PFSK-1 (cell line): Measurements from ENCODE around the gene DCAF5.

Experiments
- FOXP2 ChIP-seq: optimal IDR thresholded peaks from 2 replicates; pipeline ENCODE3; 2011; ENCODE audit warnings: borderline replicate concordance, control low read depth, inconsistent platforms; ENCODE audit not compliant: insufficient read depth; ENCODE audit errors: extremely low read length, extremely low read depth
- POLR2AphosphoS5 ChIP-seq: IDR thresholded peaks from 2 replicates; pipeline ENCODE4 v1.6.1; 2012; ENCODE audit warnings: low read depth, mild to moderate bottlenecking, control low read depth, low read length, moderate library complexity
- SIN3A ChIP-seq: IDR thresholded peaks from 2 replicates; pipeline ENCODE4 v1.6.1; 2012; ENCODE audit warnings: mild to moderate bottlenecking, low read length, moderate library complexity, borderline replicate concordance; ENCODE audit not compliant: insufficient read depth
- TAF1 ChIP-seq: IDR thresholded peaks from 2 replicates; pipeline ENCODE4 v1.6.1; 2012; ENCODE audit warnings: low read length, control low read depth, borderline replicate concordance; ENCODE audit not compliant: insufficient read depth
- TF ChIP-seq, protein P1 (sequence below), 2 experiments: IDR thresholded peaks; 2 replicates each; pipeline versions ENCODE4 v1.6.1 to v1.8.0; 2011 to 2012; ENCODE audit warnings: low read depth in 2 of 2, low read length in 2 of 2, control low read depth in 1 of 2, inconsistent platforms in 1 of 2, mild to moderate bottlenecking in 1 of 2, moderate library complexity in 1 of 2; ENCODE audit not compliant: insufficient read depth in 1 of 2

The DCAF5 gene

DNA sequence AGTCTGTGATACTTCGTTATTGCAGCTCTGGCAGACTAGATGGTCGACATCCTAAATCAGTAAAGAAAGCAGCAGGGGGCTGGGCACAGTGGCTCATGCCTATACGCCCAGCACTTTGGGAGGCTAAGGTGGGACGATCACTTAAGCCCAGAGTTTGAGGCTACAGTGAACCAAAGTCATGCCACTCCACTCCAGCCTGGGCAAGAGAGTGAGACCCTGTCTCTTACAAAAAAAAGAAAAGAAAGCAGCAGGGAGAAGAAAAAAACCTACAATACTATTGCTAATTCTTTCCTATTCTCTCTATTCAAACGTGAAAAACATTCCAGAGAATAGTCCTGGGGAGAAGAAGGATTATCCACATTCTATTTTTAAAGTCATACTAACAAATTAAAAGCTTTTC lies 79.5 kb downstream of the DCAF5 start:
- TF ChIP-seq SIN3A (no peak), TAF1 (no peak), FOXP2 (no peak), POLR2AphosphoS5 (no peak)
- TF ChIP-seq, protein P1, sequence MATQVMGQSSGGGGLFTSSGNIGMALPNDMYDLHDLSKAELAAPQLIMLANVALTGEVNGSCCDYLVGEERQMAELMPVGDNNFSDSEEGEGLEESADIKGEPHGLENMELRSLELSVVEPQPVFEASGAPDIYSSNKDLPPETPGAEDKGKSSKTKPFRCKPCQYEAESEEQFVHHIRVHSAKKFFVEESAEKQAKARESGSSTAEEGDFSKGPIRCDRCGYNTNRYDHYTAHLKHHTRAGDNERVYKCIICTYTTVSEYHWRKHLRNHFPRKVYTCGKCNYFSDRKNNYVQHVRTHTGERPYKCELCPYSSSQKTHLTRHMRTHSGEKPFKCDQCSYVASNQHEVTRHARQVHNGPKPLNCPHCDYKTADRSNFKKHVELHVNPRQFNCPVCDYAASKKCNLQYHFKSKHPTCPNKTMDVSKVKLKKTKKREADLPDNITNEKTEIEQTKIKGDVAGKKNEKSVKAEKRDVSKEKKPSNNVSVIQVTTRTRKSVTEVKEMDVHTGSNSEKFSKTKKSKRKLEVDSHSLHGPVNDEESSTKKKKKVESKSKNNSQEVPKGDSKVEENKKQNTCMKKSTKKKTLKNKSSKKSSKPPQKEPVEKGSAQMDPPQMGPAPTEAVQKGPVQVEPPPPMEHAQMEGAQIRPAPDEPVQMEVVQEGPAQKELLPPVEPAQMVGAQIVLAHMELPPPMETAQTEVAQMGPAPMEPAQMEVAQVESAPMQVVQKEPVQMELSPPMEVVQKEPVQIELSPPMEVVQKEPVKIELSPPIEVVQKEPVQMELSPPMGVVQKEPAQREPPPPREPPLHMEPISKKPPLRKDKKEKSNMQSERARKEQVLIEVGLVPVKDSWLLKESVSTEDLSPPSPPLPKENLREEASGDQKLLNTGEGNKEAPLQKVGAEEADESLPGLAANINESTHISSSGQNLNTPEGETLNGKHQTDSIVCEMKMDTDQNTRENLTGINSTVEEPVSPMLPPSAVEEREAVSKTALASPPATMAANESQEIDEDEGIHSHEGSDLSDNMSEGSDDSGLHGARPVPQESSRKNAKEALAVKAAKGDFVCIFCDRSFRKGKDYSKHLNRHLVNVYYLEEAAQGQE (IDR thresholded peaks at IDR 0.05; ENCODE audit: insufficient read depth in 1 of 2, low read depth in 2 of 2, low read length in 2 of 2): no peak

DNA sequence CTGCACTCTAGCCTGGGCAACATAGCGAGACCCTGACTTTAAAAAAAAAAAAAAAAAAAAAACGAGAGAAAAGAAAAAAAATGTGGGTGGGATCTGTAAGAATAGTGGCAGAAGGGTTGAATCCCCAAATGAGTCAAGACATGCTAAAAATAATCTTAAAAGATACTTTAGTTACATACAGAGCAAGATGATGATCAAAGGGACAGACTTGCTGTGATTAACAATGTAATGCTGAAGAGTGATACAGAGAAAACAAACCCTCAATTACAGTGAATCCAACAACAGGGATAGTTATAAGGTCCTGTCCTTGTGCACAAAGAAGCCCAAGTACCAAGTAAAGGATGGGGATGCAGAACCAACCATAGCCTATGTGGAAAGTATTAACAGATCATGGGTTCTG lies 80.3 kb downstream of the DCAF5 start:
- TF ChIP-seq, protein P1 (IDR thresholded peaks at IDR 0.05; ENCODE audit: insufficient read depth in 1 of 2, low read depth in 2 of 2, low read length in 2 of 2): no peak
- TF ChIP-seq TAF1 (no peak), SIN3A (no peak), FOXP2 (no peak)

DNA sequence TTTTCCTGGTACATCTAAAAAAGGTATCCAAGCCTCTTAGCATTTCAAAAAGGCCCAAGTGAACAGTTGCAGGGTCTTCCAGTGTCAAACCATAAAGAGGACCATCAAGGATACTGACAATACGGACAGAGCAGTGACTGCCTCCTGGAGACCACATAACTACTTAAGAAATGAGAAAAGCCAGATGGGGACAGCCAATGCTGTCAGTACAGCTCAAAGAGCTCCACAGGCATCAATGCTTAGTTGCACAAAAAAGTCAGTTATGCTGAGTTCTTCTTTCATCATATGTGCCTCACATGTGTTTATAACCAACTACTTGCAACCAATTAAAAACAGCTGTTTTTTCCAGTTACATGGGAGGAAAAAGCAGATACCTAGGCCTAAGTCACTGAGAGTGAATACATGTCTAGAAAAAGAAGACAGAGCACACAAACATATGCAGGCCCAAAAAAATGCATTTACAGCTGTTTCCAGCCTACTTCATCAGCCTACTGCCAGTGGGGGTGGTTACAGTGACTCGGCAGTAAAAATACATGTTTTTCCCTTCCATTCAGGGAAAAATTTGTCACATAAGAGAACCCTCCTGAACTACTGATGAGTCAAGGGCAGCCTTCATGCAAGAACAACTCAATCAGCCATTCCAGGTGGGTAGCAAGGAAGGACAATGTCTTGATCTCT lies 84.0 kb downstream of the DCAF5 start:
- TF ChIP-seq, protein P1 (IDR thresholded peaks at IDR 0.05; ENCODE audit: insufficient read depth in 1 of 2, low read depth in 2 of 2, low read length in 2 of 2): no peak
- no peak for TF ChIP-seq SIN3A
- TF ChIP-seq POLR2AphosphoS5: no peak
- TF ChIP-seq TAF1: no peak
- no peak for TF ChIP-seq FOXP2

DNA sequence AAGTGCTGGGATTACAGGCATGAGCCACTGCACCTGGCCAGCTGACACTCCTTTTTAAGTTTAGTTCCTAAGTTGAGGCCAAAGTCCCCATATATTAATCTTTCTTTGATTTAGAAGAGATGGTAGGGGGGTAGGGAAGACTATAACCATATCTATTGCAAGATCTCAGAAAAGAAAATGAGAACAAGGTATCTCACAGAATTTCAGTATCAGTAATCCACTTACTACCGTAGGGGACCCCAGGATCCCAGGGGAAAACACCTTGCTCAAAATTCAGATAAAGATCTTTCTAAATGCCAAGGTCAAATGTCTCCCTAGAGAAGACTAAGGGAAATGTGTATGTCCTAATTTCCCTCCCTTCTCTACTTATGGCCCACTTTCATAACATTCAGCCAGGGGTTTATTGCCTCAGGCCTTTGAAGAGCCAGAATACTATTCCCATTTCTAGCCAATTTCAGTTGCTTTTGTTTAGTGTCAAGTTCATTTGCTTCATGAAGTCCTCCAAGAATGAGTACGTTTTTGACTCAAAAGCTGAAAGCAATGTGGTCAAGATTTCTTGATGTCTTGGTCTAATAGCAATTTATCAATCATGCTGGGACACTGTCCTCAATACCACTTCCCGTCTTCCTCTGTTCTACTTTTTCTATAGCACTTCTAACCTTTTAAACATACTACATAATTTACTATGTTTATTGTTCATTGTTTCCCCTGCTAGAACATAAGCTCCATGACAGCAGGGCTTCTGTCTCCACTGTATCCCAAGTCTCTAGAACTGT lies 86.3 kb downstream of the DCAF5 start:
- TF ChIP-seq SIN3A: no peak
- TF ChIP-seq TAF1: no peak
- no peak for TF ChIP-seq FOXP2
- TF ChIP-seq POLR2AphosphoS5: no peak
- TF ChIP-seq, protein P1 (IDR thresholded peaks at IDR 0.05; ENCODE audit: insufficient read depth in 1 of 2, low read depth in 2 of 2, low read length in 2 of 2): no peak
